GM10248 (cell line): ENCODE measurements around the gene CLEC2A.
"Not testable (repeated sequence)": the region's sequence is repeated elsewhere in the genome, so short reads cannot be mapped to it uniquely, and the experiment has no call there.

Source experiments
- CTCF ChIA-PET: fragments of 300-600 bp; sonication (Branson Sonifier 250); formaldehyde crosslinking; extraction: SDS; loops from one replicate; lab custom pipeline; 2021; ENCODE audit warnings: antibody characterized with exemption; lab: Yijun Ruan, JAX
- POLR2A ChIA-PET: fragments of 350-650 bp; sonication (Branson Sonifier 250); formaldehyde crosslinking; extraction: SDS; loops from one replicate; lab custom pipeline; 2020; ENCODE audit warnings: antibody characterized with exemption; lab: Yijun Ruan, JAX
- DNase-seq: peaks from one replicate; pipeline ENCODE4 v3.0.0; 2012; ENCODE audit errors: extremely low spot score
- CTCF ChIP-seq: IDR thresholded peaks from 2 replicates; pipeline ENCODE4 v1.5.1; 2012; ENCODE audit warnings: mild to moderate bottlenecking, low read depth; ENCODE audit errors: extremely low read depth, missing control alignments, control extremely low read depth

Gene CLEC2A

GRCh38 chr12:9932270-9932669, at the start of gene CLEC2A:
Gene CLEC2A (minus strand): TSS chr12:9932370. CDS start chr12:9932329, 41 bp downstream.
- POLR2A ChIA-PET, result no interaction called here
- no peak for DNase-seq
- TF ChIP-seq CTCF, result no peak
- CTCF ChIA-PET, result interaction anchor here (1.1 to 1.7 kb wide), 4 partner anchors 110 to 631 kb away, joined by 3 to 8 read pairs (median 5); no protein-coding TSS in a partner anchor

- ChIA-PET CTCF (interaction anchor here (1.2 kb wide), 1 partner anchor 40 kb away, joined by 3 read pairs; no protein-coding TSS in a partner anchor), POLR2A (no interaction called here)
- DNase-seq, result no peak
- TF ChIP-seq CTCF, result no peak
Observed at GRCh38 chr12:9980126-9980525, 48.0 kb upstream of the CLEC2A start.

- TF ChIP-seq CTCF, result no peak
- ChIA-PET POLR2A (no interaction called here), CTCF (interaction anchor here (0.7 kb wide), 1 partner anchor 12 kb away, joined by 3 read pairs; no protein-coding TSS in a partner anchor)
- no peak for DNase-seq
Observed at GRCh38 chr12:9977916-9978315, 45.7 kb upstream of the CLEC2A start.

GRCh38 chr12:9976626-9977025, 44.5 kb upstream of the CLEC2A start:
- POLR2A ChIA-PET, CTCF ChIA-PET, DNase-seq: not testable (repeated sequence)

- no peak for TF ChIP-seq CTCF
Observed at GRCh38 chr12:9975614-9976013, 43.4 kb upstream of the CLEC2A start.

GRCh38 chr12:9974731-9975130, 42.6 kb upstream of the CLEC2A start:
- POLR2A ChIA-PET, DNase-seq, CTCF ChIA-PET: not testable (repeated sequence)

More at GRCh38 chr12:9975614-9976013, 43.4 kb upstream of the CLEC2A start:
- ChIA-PET POLR2A (no interaction called here), CTCF (no interaction called here)
- DNase-seq, result no peak

GRCh38 chr12:9973949-9974348, 41.8 kb upstream of the CLEC2A start:
- CTCF ChIA-PET, result no interaction called here
- POLR2A ChIA-PET, result no interaction called here

More at GRCh38 chr12:9973949-9974348, 41.8 kb upstream of the CLEC2A start:
- no peak for TF ChIP-seq CTCF
- no peak for DNase-seq
